Prostate gland (tissue), 2 donors: ENCODE measurements around the gene RNF167.

ENCODE experiments used
- POLR2A ChIP-seq: fragments of 450-650 bp; IDR thresholded peaks from one replicate; pipeline ENCODE4 v1.6.1; 2016; ENCODE audit warnings: antibody characterized with exemption, mild to moderate bottlenecking
- POLR2AphosphoS5 ChIP-seq: sonication (generic); formaldehyde crosslinking; IDR thresholded peaks from one replicate; pipeline ENCODE4 v1.6.1; 2017; ENCODE audit warnings: antibody characterized with exemption
- TF ChIP-seq, protein P1 (sequence below), 4 experiments: fragments of 200-600 bp in 2 of 4; fragments of 450-650 bp in 2 of 4; sonication (generic) in 2 of 4; IDR thresholded peaks; 1 replicate in 3 of 4; 2 replicates in 1 of 4; pipeline ENCODE4 v1.5.1; 2016 to 2019; ENCODE audit warnings: antibody characterized with exemption in 4 of 4, mild to moderate bottlenecking in 2 of 4, moderate library complexity in 2 of 4

DNA sequence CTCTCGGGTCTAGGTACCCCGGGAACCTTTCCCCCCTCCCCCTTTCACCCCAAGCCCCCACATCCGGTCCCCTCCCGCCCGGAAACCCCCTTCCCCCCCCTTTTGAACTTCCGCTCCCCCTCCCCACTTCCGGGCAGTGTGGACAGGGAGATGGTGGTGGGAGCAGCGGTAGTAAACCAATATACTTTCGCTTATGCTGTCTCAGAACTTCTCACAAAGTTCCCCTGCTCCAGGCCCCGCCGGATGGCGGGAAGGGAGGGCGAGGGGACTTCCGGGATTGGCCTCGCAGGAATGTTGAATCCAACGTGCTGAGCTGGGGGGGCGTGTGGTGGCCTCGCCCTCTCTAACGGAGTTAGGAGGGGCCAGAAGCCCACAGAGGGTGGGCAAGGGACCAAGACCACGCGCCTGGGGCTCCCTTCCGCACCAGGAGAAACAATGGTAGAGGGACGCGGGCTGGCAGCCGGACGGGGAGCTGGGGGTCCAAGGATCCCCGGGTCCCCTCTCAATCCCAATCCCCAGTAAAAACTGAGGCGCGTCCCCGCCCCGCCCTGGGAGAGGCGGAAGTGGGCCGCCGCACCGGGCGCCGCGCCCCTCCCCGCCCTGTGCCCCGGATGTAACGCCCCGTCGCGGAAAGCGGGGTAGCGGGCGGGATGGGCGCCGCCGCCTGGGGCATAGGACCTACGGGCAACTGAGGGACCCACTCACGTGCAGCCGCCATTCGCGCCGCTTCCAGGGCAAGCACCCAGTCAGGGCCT, 7.5 kb downstream of the RNF167 start:
- TF ChIP-seq, protein P1, sequence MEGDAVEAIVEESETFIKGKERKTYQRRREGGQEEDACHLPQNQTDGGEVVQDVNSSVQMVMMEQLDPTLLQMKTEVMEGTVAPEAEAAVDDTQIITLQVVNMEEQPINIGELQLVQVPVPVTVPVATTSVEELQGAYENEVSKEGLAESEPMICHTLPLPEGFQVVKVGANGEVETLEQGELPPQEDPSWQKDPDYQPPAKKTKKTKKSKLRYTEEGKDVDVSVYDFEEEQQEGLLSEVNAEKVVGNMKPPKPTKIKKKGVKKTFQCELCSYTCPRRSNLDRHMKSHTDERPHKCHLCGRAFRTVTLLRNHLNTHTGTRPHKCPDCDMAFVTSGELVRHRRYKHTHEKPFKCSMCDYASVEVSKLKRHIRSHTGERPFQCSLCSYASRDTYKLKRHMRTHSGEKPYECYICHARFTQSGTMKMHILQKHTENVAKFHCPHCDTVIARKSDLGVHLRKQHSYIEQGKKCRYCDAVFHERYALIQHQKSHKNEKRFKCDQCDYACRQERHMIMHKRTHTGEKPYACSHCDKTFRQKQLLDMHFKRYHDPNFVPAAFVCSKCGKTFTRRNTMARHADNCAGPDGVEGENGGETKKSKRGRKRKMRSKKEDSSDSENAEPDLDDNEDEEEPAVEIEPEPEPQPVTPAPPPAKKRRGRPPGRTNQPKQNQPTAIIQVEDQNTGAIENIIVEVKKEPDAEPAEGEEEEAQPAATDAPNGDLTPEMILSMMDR (IDR thresholded peaks at IDR 0.05) = peak in 1 of 4 experiments; percentile 3
- TF ChIP-seq POLR2A (no peak), POLR2AphosphoS5 (peak; percentile 12)
